ENCODE data around the gene PID1. TPM values are rescaled to one million over a fixed set of nuclear protein-coding genes. Genes with fewer than 3 reads are reported as not detected.

The PID1 gene
- total RNA-seq, 2 experiments from 2014 or later, result not detected

- CTCF ChIA-PET (ENCODE audit: unreplicated experiment), result no interaction called here
- Histone ChIP-seq H3K4me3 (ENCODE audit: low read depth, low read length, poor library complexity, severe bottlenecking) (no peak overlapping the region), H3K9me2 (ENCODE audit: insufficient read depth, low read length) (no peaks in the 10 kb centered on the region), H3K4me2 (ENCODE audit: low read length) (no peak overlapping the region), H3K9me3 (ENCODE audit: low read length) (no peaks in the 10 kb centered on the region), H3K36me3 (ENCODE audit: insufficient read depth, low read length) (no peaks in the 10 kb centered on the region), H3K79me2 (ENCODE audit: insufficient read depth, low read depth, low read length) (no peaks in the 10 kb centered on the region), H3K27ac (ENCODE audit: low read depth, low read length, poor library complexity, severe bottlenecking) (no peak overlapping the region), H3K4me1 (ENCODE audit: insufficient read depth, low read length, poor library complexity, severe bottlenecking) (no peaks in the 10 kb centered on the region), H2AFZ (ENCODE audit: low read length) (no peak overlapping the region), H4K20me1 (ENCODE audit: insufficient read depth, low read length) (no peaks in the 10 kb centered on the region)
- POLR2A ChIA-PET, result no interaction called here
- TF ChIP-seq, protein P1, sequence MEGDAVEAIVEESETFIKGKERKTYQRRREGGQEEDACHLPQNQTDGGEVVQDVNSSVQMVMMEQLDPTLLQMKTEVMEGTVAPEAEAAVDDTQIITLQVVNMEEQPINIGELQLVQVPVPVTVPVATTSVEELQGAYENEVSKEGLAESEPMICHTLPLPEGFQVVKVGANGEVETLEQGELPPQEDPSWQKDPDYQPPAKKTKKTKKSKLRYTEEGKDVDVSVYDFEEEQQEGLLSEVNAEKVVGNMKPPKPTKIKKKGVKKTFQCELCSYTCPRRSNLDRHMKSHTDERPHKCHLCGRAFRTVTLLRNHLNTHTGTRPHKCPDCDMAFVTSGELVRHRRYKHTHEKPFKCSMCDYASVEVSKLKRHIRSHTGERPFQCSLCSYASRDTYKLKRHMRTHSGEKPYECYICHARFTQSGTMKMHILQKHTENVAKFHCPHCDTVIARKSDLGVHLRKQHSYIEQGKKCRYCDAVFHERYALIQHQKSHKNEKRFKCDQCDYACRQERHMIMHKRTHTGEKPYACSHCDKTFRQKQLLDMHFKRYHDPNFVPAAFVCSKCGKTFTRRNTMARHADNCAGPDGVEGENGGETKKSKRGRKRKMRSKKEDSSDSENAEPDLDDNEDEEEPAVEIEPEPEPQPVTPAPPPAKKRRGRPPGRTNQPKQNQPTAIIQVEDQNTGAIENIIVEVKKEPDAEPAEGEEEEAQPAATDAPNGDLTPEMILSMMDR (conservative IDR thresholded peaks at IDR 0.05; ENCODE audit: low read length), result no peak
- TF ChIP-seq EZH2phosphoT487 (IDR thresholded peaks at IDR 0.05; ENCODE audit: borderline replicate concordance, low read depth, low read length), result no peak
- BruUV-seq (replicated peaks), result no TSS peak
- DNase-seq (ENCODE audit: low spot score), result no peak
- intact Hi-C loops (cut with micrococcal nuclease; ENCODE audit: unreplicated experiment), result no loop called here
Observed at GRCh38 chr2:229044581-229044980, 226.5 kb downstream of the PID1 start.

GRCh38 chr2:229043681-229044080 lies 227.4 kb downstream of the PID1 start:
- no peak overlapping the region for H3K27ac ChIP-seq (ENCODE audit: low read depth, low read length, poor library complexity, severe bottlenecking)
- H3K4me1 ChIP-seq (ENCODE audit: insufficient read depth, low read length, poor library complexity, severe bottlenecking), result no peaks in the 10 kb centered on the region
- no peaks in the 10 kb centered on the region for H3K9me2 ChIP-seq (ENCODE audit: insufficient read depth, low read length)
- TF ChIP-seq, protein P1 (conservative IDR thresholded peaks at IDR 0.05; ENCODE audit: low read length), result no peak
- no peaks in the 10 kb centered on the region for H3K79me2 ChIP-seq (ENCODE audit: insufficient read depth, low read depth, low read length)
- no peaks in the 10 kb centered on the region for H3K36me3 ChIP-seq (ENCODE audit: insufficient read depth, low read length)
- POLR2A ChIA-PET, result interaction anchor here (0.8 kb wide), 1 partner anchor 48 kb away, joined by 3 read pairs; no protein-coding TSS in a partner anchor
- no peak for DNase-seq (ENCODE audit: low spot score)
- no peak overlapping the region for H3K4me3 ChIP-seq (ENCODE audit: low read depth, low read length, poor library complexity, severe bottlenecking)
- H4K20me1 ChIP-seq (ENCODE audit: insufficient read depth, low read length), result no peaks in the 10 kb centered on the region
- no peaks in the 10 kb centered on the region for H3K9me3 ChIP-seq (ENCODE audit: low read length)
- CTCF ChIA-PET (ENCODE audit: unreplicated experiment), result no interaction called here
- no peak overlapping the region for H3K4me2 ChIP-seq (ENCODE audit: low read length)
- no TSS peak for BruUV-seq (replicated peaks)
- no peak overlapping the region for H2AFZ ChIP-seq (ENCODE audit: low read length)
- intact Hi-C loops (cut with micrococcal nuclease; ENCODE audit: unreplicated experiment), result no loop called here

GRCh38 chr2:229042349-229042748 lies 228.7 kb downstream of the PID1 start:
- Histone ChIP-seq H3K9me3 (ENCODE audit: low read length) (no peaks in the 10 kb centered on the region), H3K4me2 (ENCODE audit: low read length) (no peak overlapping the region), H3K27ac (ENCODE audit: low read depth, low read length, poor library complexity, severe bottlenecking) (no peak overlapping the region), H3K9me2 (ENCODE audit: insufficient read depth, low read length) (no peaks in the 10 kb centered on the region), H3K36me3 (ENCODE audit: insufficient read depth, low read length) (no peaks in the 10 kb centered on the region), H4K20me1 (ENCODE audit: insufficient read depth, low read length) (no peaks in the 10 kb centered on the region), H3K4me1 (ENCODE audit: insufficient read depth, low read length, poor library complexity, severe bottlenecking) (no peaks in the 10 kb centered on the region), H2AFZ (ENCODE audit: low read length) (no peak overlapping the region), H3K79me2 (ENCODE audit: insufficient read depth, low read depth, low read length) (no peaks in the 10 kb centered on the region), H3K4me3 (ENCODE audit: low read depth, low read length, poor library complexity, severe bottlenecking) (no peak overlapping the region)
- POLR2A ChIA-PET, result no interaction called here
- BruUV-seq (replicated peaks), result no TSS peak
- TF ChIP-seq EZH2phosphoT487 (IDR thresholded peaks at IDR 0.05; ENCODE audit: borderline replicate concordance, low read depth, low read length), result no peak
- TF ChIP-seq, protein P1 (conservative IDR thresholded peaks at IDR 0.05; ENCODE audit: low read length), result no peak
- intact Hi-C loops (cut with micrococcal nuclease; ENCODE audit: unreplicated experiment), result no loop called here
- DNase-seq (ENCODE audit: low spot score), result no peak
- CTCF ChIA-PET (ENCODE audit: unreplicated experiment), result no interaction called here

All from OCI-LY7 (cell line).